Left renal cortex interstitium (tissue), 4 donors: Measurements from ENCODE around the gene LILRB1. TPM values are rescaled to one million over a fixed set of nuclear protein-coding genes. Genes with fewer than 3 reads are reported as not detected.
"Not testable (repeated sequence)": the region's sequence is repeated elsewhere in the genome, so short reads cannot be mapped to it uniquely, and the experiment has no call there.

Source experiments
- DNase-seq, 4 donors: peaks; one replicate each; pipeline ENCODE4 v3.0.0-alpha.2; 2013; ENCODE audit warnings: low read depth in 4 of 4, low spot score in 2 of 4, missing footprints in 1 of 4
- polyA plus RNA-seq, 4 donors: library from polyadenylated mRNA; unstranded; fragments of 120-200 nt; gene quantifications; one replicate each; pipeline ENCODE4 v1.2.1, GENCODE V29; 2013; ENCODE audit not compliant: insufficient read length in 4 of 4

LILRB1 gene
- polyA plus RNA-seq, 4 donors = 0.82 to 1.7 (median 1.3) TPM

DNA sequence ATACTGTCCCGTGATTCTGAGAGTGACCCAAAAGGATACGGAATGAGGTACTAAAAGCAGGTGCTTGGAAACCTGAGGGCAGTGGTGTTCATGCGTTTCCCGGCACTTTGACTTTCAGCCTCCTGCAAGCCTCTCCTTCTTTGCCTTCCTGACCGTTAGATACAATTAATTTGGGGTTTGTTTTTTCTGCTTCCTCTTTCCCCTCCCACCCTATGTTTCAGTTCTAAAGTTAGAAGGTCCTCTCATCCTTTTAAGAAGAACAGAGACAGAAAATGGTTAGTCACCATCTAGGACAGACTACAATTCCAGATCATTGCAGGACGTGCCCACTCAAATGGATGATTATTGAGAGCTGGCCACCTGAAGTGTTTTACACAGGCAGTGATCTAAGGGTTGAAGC is 30.7 kb downstream of the LILRB1 start:
- no peak for DNase-seq

DNA sequence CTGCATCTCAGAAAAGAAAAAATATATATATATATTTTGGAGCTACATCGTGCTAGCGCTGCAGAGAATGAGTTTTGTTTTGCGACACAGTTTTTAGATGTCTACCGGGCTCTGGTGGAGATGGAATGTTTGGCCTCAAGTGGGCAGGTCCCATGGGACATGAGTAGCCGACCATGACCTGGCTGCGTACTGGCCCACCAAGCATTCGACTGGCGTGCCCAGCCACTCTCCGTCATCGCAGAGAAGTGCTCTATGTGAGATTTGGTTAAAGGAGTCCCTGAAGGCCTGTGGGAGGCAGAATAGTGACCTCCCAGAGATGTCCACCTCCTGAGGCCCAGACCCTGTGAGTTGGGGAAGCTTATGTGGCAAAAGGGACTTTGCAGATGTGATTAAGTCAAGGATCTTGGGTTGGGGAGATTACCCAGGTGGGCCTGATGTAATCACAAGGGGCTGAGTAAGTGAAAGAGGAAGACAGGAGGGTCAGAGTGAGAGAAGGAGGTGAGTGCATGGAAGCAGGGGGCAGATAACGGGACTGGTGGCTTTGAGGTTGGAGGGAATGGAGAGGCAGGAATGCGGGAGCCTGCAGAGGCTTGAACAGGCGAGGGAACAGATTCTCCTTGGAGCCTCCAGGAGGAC is 31.7 kb downstream of the LILRB1 start:
- DNase-seq = no peak

DNA sequence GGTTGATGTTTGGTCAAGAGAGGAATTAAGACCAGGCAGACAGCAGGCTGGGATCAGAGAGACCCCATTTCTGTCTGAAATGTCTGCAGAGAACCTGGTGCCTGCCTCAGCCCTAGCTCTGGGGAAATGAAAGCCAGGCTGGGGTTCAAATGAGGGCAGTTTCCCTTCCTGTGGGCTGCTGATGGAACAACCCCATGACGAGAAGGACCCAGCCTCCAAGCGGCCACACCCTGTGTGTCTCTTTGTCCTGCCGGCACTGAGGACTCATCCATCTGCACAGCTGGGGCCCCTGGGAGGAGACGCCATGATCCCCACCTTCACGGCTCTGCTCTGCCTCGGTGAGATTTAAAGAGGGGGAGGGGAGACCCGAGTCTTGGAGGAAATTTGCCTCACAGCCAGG is 32.4 kb downstream of the LILRB1 start, which contains the start of gene LILRB4:
Gene LILRB4, plus strand, starts transcription at position 256 of the 400 bp plus-strand sequence. Its CDS starts 49 bp downstream, at position 305.
- no peak for DNase-seq

DNA sequence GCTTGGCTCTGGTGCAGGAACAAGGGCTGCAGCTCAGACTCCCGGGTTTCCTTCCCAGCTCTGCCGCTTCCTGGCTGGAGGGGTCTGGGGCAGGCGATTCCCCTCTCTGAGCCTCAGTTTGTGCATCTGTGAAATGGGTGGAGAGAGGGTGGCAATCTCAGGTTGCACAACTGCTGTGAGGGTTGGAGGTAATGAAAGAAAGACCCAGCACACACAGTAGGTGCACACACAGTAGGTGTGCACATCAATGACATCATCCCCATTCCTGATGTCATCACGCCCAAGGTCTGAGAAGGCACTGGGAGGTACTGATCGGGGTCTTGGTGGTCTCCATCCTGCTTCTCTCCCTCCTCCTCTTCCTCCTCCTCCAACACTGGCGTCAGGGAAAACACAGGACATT is 35.2 kb downstream of the LILRB1 start:
- no peak for DNase-seq

DNA sequence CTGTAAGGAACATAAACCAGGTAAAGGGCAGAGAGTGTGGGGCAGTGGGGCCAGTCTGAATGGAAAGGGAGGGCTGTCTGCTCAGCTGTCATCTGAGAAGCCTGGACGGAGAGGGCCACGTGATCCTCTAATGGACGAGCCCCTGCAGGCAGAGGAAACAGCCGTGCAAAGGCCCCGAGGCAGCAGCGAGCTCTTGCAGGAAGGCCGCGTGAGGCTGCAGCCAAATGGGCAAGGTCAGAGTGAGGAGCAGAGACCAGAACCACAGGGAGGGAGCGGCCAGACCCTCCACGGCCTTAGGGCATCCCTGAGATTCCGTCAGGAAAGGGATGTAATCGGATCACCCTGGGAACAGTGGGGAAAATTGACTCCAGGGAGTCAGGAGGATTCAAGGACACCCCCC is 36.9 kb downstream of the LILRB1 start:
- DNase-seq = no peak

DNA sequence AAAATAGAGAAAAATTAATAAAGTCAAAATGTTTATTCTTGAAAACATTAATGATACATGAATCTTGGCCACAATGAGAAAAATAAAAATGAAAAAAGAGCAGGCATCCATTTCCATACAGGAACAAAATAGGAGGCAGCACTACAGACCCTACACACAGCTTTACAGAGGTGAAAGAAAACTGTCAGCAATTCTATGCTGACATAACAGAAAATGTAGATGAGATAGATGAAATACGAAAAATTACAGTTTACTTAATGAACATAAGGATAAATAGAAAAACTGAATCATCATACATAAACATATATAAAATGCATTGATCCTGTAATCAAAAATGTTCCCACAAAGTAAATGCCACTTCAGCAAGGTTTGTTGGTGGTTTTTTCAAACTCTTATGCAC is 38.1 kb downstream of the LILRB1 start:
- no peak for DNase-seq

DNA sequence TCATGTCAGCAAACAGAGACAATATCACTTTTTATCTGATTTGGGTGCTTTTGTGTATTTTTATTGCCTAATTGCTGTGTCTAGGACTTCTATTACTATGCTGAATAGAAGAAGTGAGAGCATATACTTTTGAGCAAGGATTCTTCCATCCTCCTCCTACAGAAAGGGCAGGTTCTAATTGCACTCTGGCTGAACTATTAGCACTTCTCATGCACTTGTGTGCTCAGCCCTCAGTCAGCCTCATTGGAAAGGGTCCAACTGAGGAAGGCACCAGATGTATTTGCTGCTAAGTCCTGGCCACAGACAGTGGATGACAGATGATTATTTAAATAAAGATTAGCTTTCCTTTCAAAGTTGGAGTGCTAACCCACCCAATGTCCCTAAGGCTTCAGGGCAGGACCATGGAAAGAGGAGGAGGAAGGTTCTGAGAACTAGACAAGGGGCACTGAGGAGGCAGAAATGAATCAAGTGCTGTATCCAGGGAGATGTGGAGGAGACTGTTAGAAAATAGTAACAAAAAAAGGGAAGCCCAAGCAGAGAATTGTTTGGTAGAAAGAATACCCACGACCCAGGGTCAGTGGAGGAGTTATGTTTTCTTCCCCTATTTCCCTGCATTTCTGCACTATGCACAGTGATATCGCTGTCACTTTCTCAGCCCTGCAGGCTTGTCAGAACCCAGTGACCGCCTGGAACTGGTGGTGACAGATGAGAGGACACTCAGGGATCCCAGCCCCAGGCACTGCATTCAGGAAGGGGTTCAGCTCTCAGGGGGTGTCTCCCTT is 40.5 kb downstream of the LILRB1 start:
- DNase-seq = no peak

DNA sequence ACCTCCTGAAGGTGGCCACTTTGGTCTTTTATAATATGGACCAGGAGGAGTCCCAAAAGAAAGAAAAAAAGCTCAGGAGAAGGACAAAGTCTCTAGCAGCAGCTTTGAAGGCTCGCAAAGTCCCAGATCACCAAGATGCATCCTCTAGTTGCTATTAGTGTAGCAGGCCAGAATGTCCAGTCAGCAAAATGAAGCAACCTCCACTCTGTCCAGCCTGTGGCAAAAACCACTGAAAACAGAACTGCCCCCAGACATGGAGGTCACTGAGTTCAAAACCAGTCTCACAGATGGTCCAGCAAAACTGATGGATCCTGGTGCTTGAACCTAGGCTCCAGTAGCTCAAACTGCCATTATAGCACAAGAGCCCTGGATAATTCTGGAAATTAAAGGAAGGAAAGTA is 42.9 kb downstream of the LILRB1 start:
- DNase-seq = no peak

DNA sequence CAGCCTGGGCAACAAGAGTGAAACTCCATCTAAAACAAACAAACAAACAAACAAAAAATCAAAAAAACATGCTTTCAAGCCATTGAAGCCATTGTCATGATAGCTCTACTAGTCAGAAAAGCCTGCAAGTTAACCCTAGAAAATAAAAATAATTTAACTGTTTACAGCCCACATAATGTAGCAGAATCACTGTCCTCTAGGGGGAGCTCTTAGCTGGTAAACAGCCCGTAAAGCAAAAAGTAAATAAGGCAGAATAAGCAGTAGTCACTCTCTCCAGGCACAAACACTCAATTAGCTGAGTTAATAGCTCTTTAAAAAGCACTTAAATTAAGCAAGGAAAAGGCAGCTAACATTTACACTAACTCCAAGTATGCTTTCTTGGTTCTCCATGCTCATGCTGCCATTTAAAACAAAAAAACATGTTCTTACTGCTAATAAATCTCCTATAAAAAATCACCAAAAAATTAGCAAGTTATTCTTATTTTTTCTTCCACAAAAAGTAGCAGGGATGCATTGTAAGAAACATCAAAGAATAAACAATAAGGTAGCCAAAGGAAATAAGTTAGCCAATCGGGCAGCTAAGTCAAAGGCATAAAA is 43.8 kb downstream of the LILRB1 start:
- no peak for DNase-seq

DNA sequence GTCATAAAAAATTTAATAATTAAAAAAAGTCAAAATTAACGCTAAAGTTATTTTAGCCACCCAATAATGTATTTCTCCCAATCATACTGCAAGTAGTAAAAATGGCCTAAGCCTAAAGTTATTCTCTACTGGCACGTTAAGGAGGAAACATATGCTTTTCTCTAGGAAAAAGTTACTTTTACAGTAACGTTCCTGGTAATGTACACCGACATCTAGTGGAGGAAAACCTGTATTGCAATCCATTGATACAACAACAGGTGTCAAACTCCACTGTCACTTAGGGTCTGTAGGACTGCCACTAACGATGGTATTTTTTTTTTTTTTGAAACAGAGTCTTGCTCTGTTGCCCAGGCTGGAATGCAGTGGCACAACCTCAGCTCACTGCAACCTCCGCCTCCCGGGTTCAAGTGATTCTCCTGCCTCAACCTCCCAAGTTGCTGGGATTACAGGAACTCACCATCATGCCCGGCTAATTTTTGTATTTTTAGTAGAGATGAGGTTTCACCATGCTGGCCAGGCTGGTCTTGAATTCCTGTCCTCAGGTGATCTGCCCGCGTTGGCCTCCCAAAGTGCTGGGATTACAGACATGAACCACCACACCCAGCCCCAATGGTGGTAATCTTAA is 46.0 kb downstream of the LILRB1 start:
- peak in 1 of 4 donors; percentile 11 for DNase-seq

DNA sequence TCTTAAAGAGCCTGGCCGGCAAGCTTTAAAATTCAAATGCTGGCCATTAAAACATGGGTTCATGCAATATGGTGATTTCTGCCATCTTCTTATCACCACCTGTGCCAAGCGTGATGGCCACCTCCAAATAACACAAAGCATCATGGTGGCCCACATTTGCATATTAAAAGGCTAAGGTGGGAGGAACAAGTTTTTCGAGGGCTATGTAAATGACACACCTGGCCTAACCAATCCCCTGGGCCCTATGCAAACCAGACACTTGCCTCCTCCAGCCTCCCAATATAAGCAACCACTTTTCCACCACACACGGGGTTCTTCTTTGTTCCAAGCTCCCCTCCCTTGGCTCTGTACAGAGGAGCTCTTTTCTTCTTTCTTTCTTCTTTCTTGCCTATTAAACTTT is 46.9 kb downstream of the LILRB1 start:
- DNase-seq = no peak

DNA sequence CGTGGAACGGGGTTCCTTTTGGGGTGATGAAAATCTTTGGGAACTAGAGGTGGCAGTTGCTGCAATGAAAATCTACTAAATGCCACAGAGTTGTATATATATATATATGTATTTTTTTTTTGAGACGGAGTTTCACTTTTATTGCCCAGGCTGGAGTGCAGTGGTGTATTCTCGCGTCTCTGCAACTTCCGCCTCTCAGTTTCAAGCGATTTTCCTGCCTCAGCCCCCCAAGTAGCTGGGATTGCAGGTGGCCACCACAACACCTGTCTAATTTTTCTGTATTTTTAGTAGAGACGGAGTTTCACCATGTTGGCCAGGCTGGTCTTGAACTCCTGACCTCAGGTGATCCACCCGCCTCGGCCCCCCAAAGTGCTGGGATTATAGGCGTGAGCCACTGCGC is 51.3 kb downstream of the LILRB1 start:
- not testable (repeated sequence) for DNase-seq

DNA sequence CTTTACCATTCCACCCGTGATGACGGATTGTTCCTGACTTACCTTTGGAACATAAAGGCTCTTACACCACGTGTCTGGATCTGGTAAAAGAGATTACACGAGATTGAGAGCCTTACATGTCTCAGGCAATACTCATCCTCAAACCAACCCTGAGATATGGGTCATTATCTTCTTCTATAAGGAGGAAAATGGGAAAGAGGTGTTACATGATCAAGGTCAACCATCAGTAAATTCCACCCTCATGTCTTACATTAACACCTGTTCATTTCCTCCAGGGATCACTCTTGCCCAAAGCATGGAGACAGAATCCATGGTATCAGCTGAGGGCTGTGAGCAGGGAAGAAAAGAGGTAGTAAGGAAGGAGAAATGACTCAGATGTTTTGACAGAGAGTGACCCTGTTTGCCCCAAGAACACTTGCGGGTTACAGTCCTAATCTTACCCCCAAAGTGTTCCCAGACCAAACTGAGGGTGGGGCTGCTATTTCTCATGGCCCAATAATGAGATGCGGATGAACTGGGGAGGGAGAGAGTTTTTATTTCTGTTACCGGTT is 52.1 kb downstream of the LILRB1 start:
- no peak for DNase-seq

DNA sequence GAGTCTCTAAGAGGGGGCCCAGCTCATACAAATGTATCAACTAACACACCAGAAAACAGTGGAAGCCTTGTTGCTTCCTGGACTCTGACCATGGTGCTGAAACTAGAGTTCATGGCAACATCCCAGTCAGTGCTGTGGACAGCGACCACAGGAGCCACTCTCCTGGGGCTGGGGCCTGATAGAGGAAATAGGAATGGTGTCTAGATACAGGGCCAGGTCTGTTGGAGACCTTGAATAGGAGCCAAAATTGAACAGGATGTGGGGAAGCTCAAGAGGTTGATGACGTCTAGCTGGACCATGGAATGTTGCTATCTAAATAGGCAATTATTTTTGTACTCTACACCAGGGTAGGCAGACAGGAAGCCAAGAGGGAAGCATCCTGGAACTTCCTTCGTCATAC is 54.2 kb downstream of the LILRB1 start:
- peak; percentile 13 to 71 (median 50) for DNase-seq

Other genes with a start within 250 kb of the LILRB1 start
- gene TTYH1, start 215.0 kb upstream of the LILRB1 start, polyA plus RNA-seq = 10 to 100 TPM in 3 of 4 donors, 1 to 10 TPM in 1; 5.6 to 14.1 (median 10.6) TPM
- 100 to 1,000 TPM in 2 of 4 donors, 10 to 100 TPM in 2; 74.5 to 284 (median 154) TPM for gene LENG8, start 181.3 kb upstream of the LILRB1 start, polyA plus RNA-seq
- 1 to 10 TPM; 1.8 to 3.4 (median 2.5) TPM for gene LENG9, start 166.7 kb upstream of the LILRB1 start, polyA plus RNA-seq
- 10 to 100 TPM; 26.9 to 79.1 (median 37.6) TPM for gene CDC42EP5, start 157.2 kb upstream of the LILRB1 start, polyA plus RNA-seq
- gene LAIR2, start 127.7 kb upstream of the LILRB1 start, polyA plus RNA-seq = not detected
- gene LILRA2, start 56.7 kb upstream of the LILRB1 start, polyA plus RNA-seq = 1 to 10 TPM in 1 of 4 donors, under 1 TPM in 3; 0.94 to 1.1 (median 0.98) TPM
- gene LILRA1, start 36.9 kb upstream of the LILRB1 start, polyA plus RNA-seq = under 1 TPM; 0.32 to 0.77 (median 0.53) TPM
- 1 to 10 TPM in 2 of 4 donors, under 1 TPM in 2; 0.54 to 1.3 (median 0.97) TPM for gene LILRB4, start 32.5 kb downstream of the LILRB1 start, polyA plus RNA-seq
- not detected for gene KIR3DL3, start 94.0 kb downstream of the LILRB1 start, polyA plus RNA-seq
- gene KIR2DL3, start 108.0 kb downstream of the LILRB1 start, polyA plus RNA-seq = under 1 TPM in 1 of 4 donors, not detected in 3; 0.09 TPM
- not detected for gene KIR2DL1, start 139.3 kb downstream of the LILRB1 start, polyA plus RNA-seq
- not detected for gene KIR2DL4, start 173.1 kb downstream of the LILRB1 start, polyA plus RNA-seq
- not detected for gene KIR3DL1, start 186.0 kb downstream of the LILRB1 start, polyA plus RNA-seq
- gene KIR2DS4, start 202.2 kb downstream of the LILRB1 start, polyA plus RNA-seq = under 1 TPM in 2 of 4 donors, not detected in 2; 0.08 to 0.11 TPM
- not detected for gene KIR3DL2, start 220.0 kb downstream of the LILRB1 start, polyA plus RNA-seq
- under 1 TPM in 3 of 4 donors, not detected in 1; 0.11 to 0.73 (median 0.38) TPM for gene FCAR, start 243.8 kb downstream of the LILRB1 start, polyA plus RNA-seq